ENCODE results near the gene C8A.

- TF ChIP-seq CTCF (conservative IDR thresholded peaks at IDR 0.05) (no peak), EZH2 (IDR thresholded peaks at IDR 0.05; ENCODE audit: low read depth) (no peak)
Measured at GRCh38 chr1:56874689-56875088, 20.1 kb downstream of the C8A start.
